Neural progenitor cell (in vitro differentiated cells): ENCODE data around the gene ZFAND3. TPM values are rescaled to one million over a fixed set of nuclear protein-coding genes. Genes with fewer than 3 reads are reported as not detected.

Source experiments
- DNase-seq: peaks from one replicate; pipeline ENCODE4 v3.0.0-alpha.2; 2016; ENCODE audit warnings: low spot score
- H2AFZ ChIP-seq: fragments of 200-600 bp; sonication (generic); replicated peaks from 2 replicates; pipeline ENCODE4 v1.6.1; 2016; ENCODE audit warnings: antibody characterized with exemption
- H3F3A ChIP-seq: fragments of 200-600 bp; sonication (generic); 2 replicates; pipeline ENCODE4 v1.6.1; 2016; ENCODE audit warnings: antibody characterized with exemption, low read depth
- H3K27ac ChIP-seq: fragments of 200-600 bp; sonication (generic); 2 replicates; pipeline ENCODE4 v1.5.1; 2016; ENCODE audit warnings: mild to moderate bottlenecking
- H3K27me3 ChIP-seq: fragments of 200-600 bp; sonication (generic); 2 replicates; pipeline ENCODE4 v1.6.1; 2016; ENCODE audit warnings: mild to moderate bottlenecking, moderate library complexity
- H3K36me3 ChIP-seq: fragments of 200-600 bp; sonication (generic); 2 replicates; pipeline ENCODE4 v1.5.1; 2016
- H3K4me1 ChIP-seq: fragments of 200-600 bp; sonication (generic); 2 replicates; pipeline ENCODE4 v1.6.1; 2016; ENCODE audit warnings: mixed run types
- H3K4me2 ChIP-seq: fragments of 200-600 bp; sonication (generic); 2 replicates; pipeline ENCODE4 v1.6.1; 2016
- H3K4me3 ChIP-seq: fragments of 200-600 bp; sonication (generic); 2 replicates; pipeline ENCODE4 v1.5.1; 2016
- H3K79me2 ChIP-seq: fragments of 200-600 bp; sonication (generic); 2 replicates; pipeline ENCODE4 v1.6.1; 2016; ENCODE audit warnings: low read depth
- H3K9ac ChIP-seq: fragments of 200-600 bp; sonication (generic); 2 replicates; pipeline ENCODE4 v1.6.1; 2016
- H3K9me3 ChIP-seq: fragments of 200-600 bp; sonication (generic); 2 replicates; pipeline ENCODE4 v1.5.1; 2016; ENCODE audit warnings: low read depth
- H4K20me1 ChIP-seq: fragments of 200-600 bp; sonication (generic); 2 replicates; pipeline ENCODE4 v1.6.1; 2016; ENCODE audit warnings: low read depth
- H3K27ac Mint-ChIP-seq: 3 replicates; pipeline ENCODE4 v1.8.0; 2021; ENCODE audit warnings: mixed read lengths
- H3K27me3 Mint-ChIP-seq: 2 replicates; pipeline ENCODE4 v1.8.0; 2022; ENCODE audit warnings: low read depth, mild to moderate bottlenecking, inconsistent platforms, moderate library complexity, mixed read lengths; ENCODE audit not compliant: insufficient read depth
- H3K36me3 Mint-ChIP-seq: 3 replicates; pipeline ENCODE4 v1.8.0; 2021; ENCODE audit warnings: mixed read lengths
- H3K4me1 Mint-ChIP-seq: 3 replicates; pipeline ENCODE4 v1.8.0; 2021; ENCODE audit warnings: mixed read lengths
- H3K4me3 Mint-ChIP-seq: 3 replicates; pipeline ENCODE4 v1.8.0; 2021; ENCODE audit warnings: mild to moderate bottlenecking, moderate library complexity, mixed read lengths
- H3K9me3 Mint-ChIP-seq: 3 replicates; pipeline ENCODE4 v1.8.0; 2020; ENCODE audit warnings: mixed read lengths
- EZH2 ChIP-seq: fragments of 200-600 bp; sonication (generic); IDR thresholded peaks from 2 replicates; pipeline ENCODE4 v1.6.1; 2017; ENCODE audit warnings: antibody characterized with exemption, mild to moderate bottlenecking, moderate library complexity
- EZH2phosphoT487 ChIP-seq: fragments of 200-600 bp; sonication (generic); IDR thresholded peaks from 2 replicates; pipeline ENCODE4 v1.6.1; 2017; ENCODE audit warnings: antibody characterized with exemption
- total RNA-seq: library from RNA; depleted of rRNA; stranded (reverse); fragments of >200 nt; gene quantifications from 2 replicates; pipeline ENCODE4 v1.2.3, GENCODE V29; 2015; ENCODE audit warnings: low replicate concordance
- TF ChIP-seq, protein P1 (sequence below): fragments of 200-600 bp; sonication (generic); IDR thresholded peaks from 2 replicates; pipeline ENCODE4 v1.5.1; 2017; ENCODE audit warnings: antibody characterized with exemption, mild to moderate bottlenecking

Gene ZFAND3
- total RNA-seq, 1 donor from 2014 or later = 24.3 TPM

DNA sequence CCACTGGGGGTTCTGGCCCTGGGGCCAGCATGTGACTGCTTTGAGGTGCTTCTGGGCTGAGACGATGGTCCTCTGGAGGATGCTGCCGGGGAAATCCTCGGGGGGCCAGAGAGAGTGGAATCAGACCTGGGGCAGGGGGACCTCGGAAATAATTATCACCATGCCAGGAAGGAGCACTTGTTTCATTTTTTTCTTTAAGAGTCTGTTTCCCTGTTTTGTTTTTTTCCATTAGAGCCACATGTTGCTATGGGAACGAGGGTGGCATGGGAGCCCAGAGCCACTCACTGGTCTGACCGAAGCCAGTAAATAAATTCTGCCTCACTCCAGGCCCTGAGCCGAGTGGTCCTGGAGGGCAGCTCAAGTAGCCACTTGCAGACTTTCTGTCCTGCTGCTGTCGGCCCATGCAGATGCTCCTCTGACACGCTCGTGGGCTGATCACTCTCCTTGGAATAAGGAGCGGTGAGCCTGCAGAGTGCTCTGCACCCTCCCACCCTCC, 365.1 kb downstream of the ZFAND3 start:
- no peaks in the 10 kb centered on the region for H3K9me3 ChIP-seq
- no peak overlapping the region for H3K27ac ChIP-seq
- no peak overlapping the region for H3K4me3 ChIP-seq
- H3K4me1 ChIP-seq = peaks cover 31% of the 10 kb centered on the region
- no peaks in the 10 kb centered on the region for H3F3A ChIP-seq
- Mint-ChIP-seq H3K27ac (peak overlapping the region; percentile 51), H3K4me3 (peak overlapping the region; percentile 12), H3K4me1 (peaks cover 57% of the 10 kb centered on the region), H3K27me3 (no peaks in the 10 kb centered on the region), H3K9me3 (no peaks in the 10 kb centered on the region), H3K36me3 (no peaks in the 10 kb centered on the region)
- H2AFZ ChIP-seq = no peak overlapping the region
- TF ChIP-seq EZH2 (no peak), EZH2phosphoT487 (no peak)
- TF ChIP-seq, protein P1, sequence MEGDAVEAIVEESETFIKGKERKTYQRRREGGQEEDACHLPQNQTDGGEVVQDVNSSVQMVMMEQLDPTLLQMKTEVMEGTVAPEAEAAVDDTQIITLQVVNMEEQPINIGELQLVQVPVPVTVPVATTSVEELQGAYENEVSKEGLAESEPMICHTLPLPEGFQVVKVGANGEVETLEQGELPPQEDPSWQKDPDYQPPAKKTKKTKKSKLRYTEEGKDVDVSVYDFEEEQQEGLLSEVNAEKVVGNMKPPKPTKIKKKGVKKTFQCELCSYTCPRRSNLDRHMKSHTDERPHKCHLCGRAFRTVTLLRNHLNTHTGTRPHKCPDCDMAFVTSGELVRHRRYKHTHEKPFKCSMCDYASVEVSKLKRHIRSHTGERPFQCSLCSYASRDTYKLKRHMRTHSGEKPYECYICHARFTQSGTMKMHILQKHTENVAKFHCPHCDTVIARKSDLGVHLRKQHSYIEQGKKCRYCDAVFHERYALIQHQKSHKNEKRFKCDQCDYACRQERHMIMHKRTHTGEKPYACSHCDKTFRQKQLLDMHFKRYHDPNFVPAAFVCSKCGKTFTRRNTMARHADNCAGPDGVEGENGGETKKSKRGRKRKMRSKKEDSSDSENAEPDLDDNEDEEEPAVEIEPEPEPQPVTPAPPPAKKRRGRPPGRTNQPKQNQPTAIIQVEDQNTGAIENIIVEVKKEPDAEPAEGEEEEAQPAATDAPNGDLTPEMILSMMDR = no peak
- no peak overlapping the region for H3K4me2 ChIP-seq
- H3K27me3 ChIP-seq = no peaks in the 10 kb centered on the region
- H3K36me3 ChIP-seq = no peaks in the 10 kb centered on the region
- DNase-seq = no peak
- H3K79me2 ChIP-seq = no peaks in the 10 kb centered on the region
- no peak overlapping the region for H3K9ac ChIP-seq
- H4K20me1 ChIP-seq = no peaks in the 10 kb centered on the region

DNA sequence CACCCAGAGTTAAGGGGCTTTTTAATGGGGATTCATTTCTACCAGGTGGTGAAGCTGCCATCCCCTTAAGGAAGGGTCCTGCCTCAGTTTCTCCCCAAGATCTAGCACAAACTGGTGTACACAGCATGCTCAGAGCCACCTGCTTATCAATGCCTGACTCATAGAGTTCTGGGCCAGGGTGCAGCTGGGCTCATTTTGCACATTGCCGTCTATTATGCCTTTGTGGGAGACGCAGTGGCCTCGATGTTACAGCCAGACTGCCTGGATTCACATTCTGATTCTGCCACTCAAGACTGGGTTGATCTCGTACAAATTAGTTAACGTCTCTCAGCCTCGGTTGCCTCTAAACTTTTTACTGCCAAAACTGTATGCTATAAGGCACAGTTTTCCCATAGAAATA, 365.7 kb downstream of the ZFAND3 start:
- Histone ChIP-seq H3K4me1 (peaks cover 31% of the 10 kb centered on the region), H3K9me3 (no peaks in the 10 kb centered on the region), H3K27ac (no peak overlapping the region), H3F3A (no peaks in the 10 kb centered on the region), H3K36me3 (no peaks in the 10 kb centered on the region), H3K79me2 (no peaks in the 10 kb centered on the region), H3K4me2 (no peak overlapping the region), H2AFZ (no peak overlapping the region), H4K20me1 (no peaks in the 10 kb centered on the region), H3K27me3 (no peaks in the 10 kb centered on the region), H3K9ac (no peak overlapping the region), H3K4me3 (no peak overlapping the region)
- TF ChIP-seq EZH2 (no peak), EZH2phosphoT487 (no peak)
- TF ChIP-seq, protein P1 = no peak
- H3K36me3 Mint-ChIP-seq = no peaks in the 10 kb centered on the region
- no peaks in the 10 kb centered on the region for H3K27me3 Mint-ChIP-seq
- no peak for DNase-seq
- no peak overlapping the region for H3K4me3 Mint-ChIP-seq
- H3K4me1 Mint-ChIP-seq = peaks cover 56% of the 10 kb centered on the region
- no peak overlapping the region for H3K27ac Mint-ChIP-seq
- H3K9me3 Mint-ChIP-seq = no peaks in the 10 kb centered on the region

DNA sequence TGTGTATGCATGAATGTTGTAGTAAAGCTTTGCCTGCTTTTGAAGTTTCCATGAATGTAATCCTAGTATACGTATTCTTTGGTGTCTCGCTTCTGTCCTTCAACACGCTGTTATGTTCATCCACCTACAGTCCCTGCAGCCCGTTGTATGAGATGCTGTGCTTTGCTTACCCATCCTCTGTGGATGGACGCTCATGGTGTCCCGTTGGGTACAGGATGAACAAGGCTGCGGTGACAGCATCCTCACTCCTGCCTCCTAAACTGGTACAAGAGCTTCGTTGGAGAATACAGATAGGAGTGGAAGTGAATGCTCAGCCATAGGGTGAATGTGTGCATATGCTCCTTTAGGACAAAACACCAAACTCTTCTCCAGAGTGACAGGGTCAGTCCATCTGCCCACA, 366.2 kb downstream of the ZFAND3 start:
- Histone ChIP-seq H3F3A (no peaks in the 10 kb centered on the region), H3K27me3 (no peaks in the 10 kb centered on the region), H3K4me3 (no peak overlapping the region), H3K36me3 (no peaks in the 10 kb centered on the region), H3K27ac (no peak overlapping the region), H3K79me2 (no peaks in the 10 kb centered on the region), H2AFZ (no peak overlapping the region), H3K4me2 (no peak overlapping the region), H3K9me3 (no peaks in the 10 kb centered on the region), H3K4me1 (peaks cover 31% of the 10 kb centered on the region), H3K9ac (no peak overlapping the region), H4K20me1 (no peaks in the 10 kb centered on the region)
- no peak for TF ChIP-seq EZH2
- TF ChIP-seq, protein P1 = no peak
- no peak for TF ChIP-seq EZH2phosphoT487
- DNase-seq = no peak
- H3K27me3 Mint-ChIP-seq = no peaks in the 10 kb centered on the region
- H3K36me3 Mint-ChIP-seq = no peaks in the 10 kb centered on the region
- H3K4me3 Mint-ChIP-seq = no peak overlapping the region
- H3K27ac Mint-ChIP-seq = no peak overlapping the region
- peaks cover 55% of the 10 kb centered on the region for H3K4me1 Mint-ChIP-seq
- no peaks in the 10 kb centered on the region for H3K9me3 Mint-ChIP-seq
